ENCODE results near the gene RSU1. TPM values are rescaled to one million over a fixed set of nuclear protein-coding genes. Genes with fewer than 3 reads are reported as not detected.

RSU1 gene
- total and polyA plus RNA-seq, 2 of the 13 experiments (the other 11 are each of a cell fraction or from before 2014, with no cell fraction given), result 32.3 to 35.1 TPM

DNA sequence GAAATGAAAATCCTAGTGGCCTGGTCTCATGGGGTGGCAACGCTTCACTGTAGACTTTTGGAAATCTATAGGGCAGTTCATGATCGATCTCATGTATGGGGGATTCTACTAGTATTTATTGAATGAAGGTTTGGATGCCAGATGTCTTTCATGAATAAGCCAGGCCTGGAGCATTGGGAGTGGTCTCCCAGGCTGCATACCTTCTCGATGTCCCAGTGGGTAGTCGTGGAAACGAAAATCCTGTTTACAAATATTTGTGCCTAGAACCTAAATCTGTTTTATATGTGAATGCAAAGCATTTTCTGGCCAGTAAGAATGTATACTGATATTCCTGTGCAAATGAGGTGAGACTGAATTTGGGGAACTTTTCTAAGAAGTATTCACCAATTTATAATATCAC, 190.5 kb downstream of the RSU1 start (continued):
- no peak for TF ChIP-seq ZBTB10 (CRISPR knock-in tag; IDR thresholded peaks at IDR 0.05; ENCODE audit: borderline replicate concordance)
- no peak for TF ChIP-seq MED1 (CRISPR knock-in tag; IDR thresholded peaks at IDR 0.05)
- no peak for TF ChIP-seq ETS1 (CRISPR knock-in tag; IDR thresholded peaks at IDR 0.05)
- TF ChIP-seq, protein P1, sequence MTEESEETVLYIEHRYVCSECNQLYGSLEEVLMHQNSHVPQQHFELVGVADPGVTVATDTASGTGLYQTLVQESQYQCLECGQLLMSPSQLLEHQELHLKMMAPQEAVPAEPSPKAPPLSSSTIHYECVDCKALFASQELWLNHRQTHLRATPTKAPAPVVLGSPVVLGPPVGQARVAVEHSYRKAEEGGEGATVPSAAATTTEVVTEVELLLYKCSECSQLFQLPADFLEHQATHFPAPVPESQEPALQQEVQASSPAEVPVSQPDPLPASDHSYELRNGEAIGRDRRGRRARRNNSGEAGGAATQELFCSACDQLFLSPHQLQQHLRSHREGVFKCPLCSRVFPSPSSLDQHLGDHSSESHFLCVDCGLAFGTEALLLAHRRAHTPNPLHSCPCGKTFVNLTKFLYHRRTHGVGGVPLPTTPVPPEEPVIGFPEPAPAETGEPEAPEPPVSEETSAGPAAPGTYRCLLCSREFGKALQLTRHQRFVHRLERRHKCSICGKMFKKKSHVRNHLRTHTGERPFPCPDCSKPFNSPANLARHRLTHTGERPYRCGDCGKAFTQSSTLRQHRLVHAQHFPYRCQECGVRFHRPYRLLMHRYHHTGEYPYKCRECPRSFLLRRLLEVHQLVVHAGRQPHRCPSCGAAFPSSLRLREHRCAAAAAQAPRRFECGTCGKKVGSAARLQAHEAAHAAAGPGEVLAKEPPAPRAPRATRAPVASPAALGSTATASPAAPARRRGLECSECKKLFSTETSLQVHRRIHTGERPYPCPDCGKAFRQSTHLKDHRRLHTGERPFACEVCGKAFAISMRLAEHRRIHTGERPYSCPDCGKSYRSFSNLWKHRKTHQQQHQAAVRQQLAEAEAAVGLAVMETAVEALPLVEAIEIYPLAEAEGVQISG (CRISPR knock-in tag; IDR thresholded peaks at IDR 0.05), result no peak
- no peak for TF ChIP-seq RBAK (CRISPR knock-in tag; IDR thresholded peaks at IDR 0.05)

GRCh38 chr10:16612981-16613355, 204.3 kb downstream of the RSU1 start:
- Histone ChIP-seq H3K79me2 (ENCODE audit: insufficient read depth, low read length) (no peaks in the 10 kb centered on the region), H3K27me3 (ENCODE audit: control insufficient read depth in 1 of 2, insufficient read depth in 2 of 2, low read length in 2 of 2) (no peaks in the 10 kb centered on the region), H4K20me1 (ENCODE audit: insufficient read depth, low read length) (no peaks in the 10 kb centered on the region; the same call in 1 of the 2 replicates), H3K4me2 (ENCODE audit: low read depth, low read length) (no peak overlapping the region), H3K36me3 (replicated peaks in 1 of 2; ENCODE audit: control insufficient read depth in 1 of 2, insufficient read depth in 2 of 2, low read length in 2 of 2) (no peaks in the 10 kb centered on the region), H3K4me1 (ENCODE audit: insufficient read depth, low read length) (no peaks in the 10 kb centered on the region), H2AFZ (ENCODE audit: low read length) (no peak overlapping the region), H3K9ac (ENCODE audit: insufficient read depth, low read depth, low read length) (no peak overlapping the region), H3K9me3 (ENCODE audit: low read length) (no peaks in the 10 kb centered on the region), H3K27ac (ENCODE audit: extremely low read length, insufficient read depth, low read length) (no peak overlapping the region), H3K4me3 (replicated peaks in 1 of 3; ENCODE audit: insufficient read depth in 1 of 3, low read depth in 2 of 3, low read length in 3 of 3) (no peak overlapping the region)
- ATAC-seq (no peak), DNase-seq (ENCODE audit: low spot score) (no peak), FAIRE-seq (no peak)
- in situ Hi-C loops (cut with HindIII; ENCODE audit: extremely low pct_ligation_motif_present, low pct_unique_long_range_greater_than_20kb) (no loop called here), intact Hi-C loops (cut with micrococcal nuclease; ENCODE audit: unreplicated experiment) (no loop called here)
- POLR2A ChIA-PET, result no interaction called here
- no TSS peak for BruUV-seq (replicated peaks)
- CTCF ChIA-PET (ENCODE audit: low intra/inter-chr PET ratio, low total read pairs), result no interaction called here
- WGBS (ENCODE audit: low lambda C conversion rate), result 53% methylated on average over 2 of the region's 2 CpGs
- TF ChIP-seq HOMEZ (CRISPR knock-in tag; IDR thresholded peaks at IDR 0.05; ENCODE audit: low read depth), result no peak
- no peak for TF ChIP-seq MTA1 (CRISPR knock-in tag; IDR thresholded peaks at IDR 0.05; ENCODE audit: borderline replicate concordance)
- TF ChIP-seq MEF2D (CRISPR knock-in tag; IDR thresholded peaks at IDR 0.05), result no peak
- TF ChIP-seq ZNF577 (CRISPR knock-in tag; IDR thresholded peaks at IDR 0.05; ENCODE audit: borderline replicate concordance, low read depth), result no peak
- TF ChIP-seq CEBPG (CRISPR knock-in tag; IDR thresholded peaks at IDR 0.05), result no peak
- TF ChIP-seq, protein P2, sequence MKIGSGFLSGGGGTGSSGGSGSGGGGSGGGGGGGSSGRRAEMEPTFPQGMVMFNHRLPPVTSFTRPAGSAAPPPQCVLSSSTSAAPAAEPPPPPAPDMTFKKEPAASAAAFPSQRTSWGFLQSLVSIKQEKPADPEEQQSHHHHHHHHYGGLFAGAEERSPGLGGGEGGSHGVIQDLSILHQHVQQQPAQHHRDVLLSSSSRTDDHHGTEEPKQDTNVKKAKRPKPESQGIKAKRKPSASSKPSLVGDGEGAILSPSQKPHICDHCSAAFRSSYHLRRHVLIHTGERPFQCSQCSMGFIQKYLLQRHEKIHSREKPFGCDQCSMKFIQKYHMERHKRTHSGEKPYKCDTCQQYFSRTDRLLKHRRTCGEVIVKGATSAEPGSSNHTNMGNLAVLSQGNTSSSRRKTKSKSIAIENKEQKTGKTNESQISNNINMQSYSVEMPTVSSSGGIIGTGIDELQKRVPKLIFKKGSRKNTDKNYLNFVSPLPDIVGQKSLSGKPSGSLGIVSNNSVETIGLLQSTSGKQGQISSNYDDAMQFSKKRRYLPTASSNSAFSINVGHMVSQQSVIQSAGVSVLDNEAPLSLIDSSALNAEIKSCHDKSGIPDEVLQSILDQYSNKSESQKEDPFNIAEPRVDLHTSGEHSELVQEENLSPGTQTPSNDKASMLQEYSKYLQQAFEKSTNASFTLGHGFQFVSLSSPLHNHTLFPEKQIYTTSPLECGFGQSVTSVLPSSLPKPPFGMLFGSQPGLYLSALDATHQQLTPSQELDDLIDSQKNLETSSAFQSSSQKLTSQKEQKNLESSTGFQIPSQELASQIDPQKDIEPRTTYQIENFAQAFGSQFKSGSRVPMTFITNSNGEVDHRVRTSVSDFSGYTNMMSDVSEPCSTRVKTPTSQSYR (CRISPR knock-in tag; IDR thresholded peaks at IDR 0.05; ENCODE audit: borderline replicate concordance), result no peak
- no peak for TF ChIP-seq ATRX (CRISPR knock-in tag; IDR thresholded peaks at IDR 0.05; ENCODE audit: borderline replicate concordance)
- TF ChIP-seq HMGA1 (CRISPR knock-in tag; conservative IDR thresholded peaks at IDR 0.05), result no peak

All from HepG2 (cell line).